Testis (tissue), 3 donors: ENCODE data around the gene MMP26. TPM values are rescaled to one million over a fixed set of nuclear protein-coding genes. Genes with fewer than 3 reads are reported as not detected.

ENCODE experiments used
- DNase-seq: peaks from one replicate; pipeline ENCODE4 v3.0.0-alpha.2; 2019
- H3K27ac ChIP-seq, 2 donors: fragments of 200-600 bp; sonication (generic); one replicate each; pipeline ENCODE4 v1.5.1; 2019
- H3K27me3 ChIP-seq: fragments of 200-600 bp; sonication (generic); one replicate; pipeline ENCODE4 v1.5.1; 2019
- H3K36me3 ChIP-seq: fragments of 200-600 bp; sonication (generic); one replicate; pipeline ENCODE4 v1.5.1; 2017; ENCODE audit warnings: low read depth; ENCODE audit errors: missing control alignments
- H3K4me1 ChIP-seq: fragments of 200-600 bp; sonication (generic); one replicate; pipeline ENCODE4 v1.5.1; 2019
- H3K4me3 ChIP-seq, 2 donors: fragments of 200-600 bp; sonication (generic); one replicate each; pipeline ENCODE4 v1.5.1; 2017 to 2019
- H3K9me3 ChIP-seq: fragments of 200-600 bp; sonication (generic); one replicate; pipeline ENCODE4 v1.5.1; 2017
- POLR2A ChIP-seq: fragments of 450-650 bp; IDR thresholded peaks from one replicate; pipeline ENCODE4 v1.6.1; 2017; ENCODE audit warnings: antibody characterized with exemption, mild to moderate bottlenecking, moderate library complexity
- whole genome bisulfite sequencing, 2 donors: methylation state at CpG; one replicate each; pipeline ENCODE4 v1.1.5; 2018; 5-methylcytosine and 5-hydroxymethylcytosine counted together
- intact Hi-C: fragments of 100-400 bp; cut with DNase I; formaldehyde crosslinking; loops from one replicate; pipeline ENCODE4 v1.15.1; 2023; ENCODE audit warnings: low total_unique reads
- polyA plus RNA-seq: library from polyadenylated mRNA; stranded (reverse); fragments of 350-450 nt; fragmentation: Illumina TruSeq; extraction: RNeasy Lipid Tissue Mini Kit (QIAGEN cat#74804); gene quantifications from one replicate; pipeline ENCODE4 v1.2.3, GENCODE V29; 2014; ENCODE audit warnings: low read depth, low replicate concordance; ENCODE audit not compliant: insufficient read depth
- total RNA-seq, 2 donors: library from RNA; depleted of rRNA; stranded (reverse); fragments of >200 nt; gene quantifications; one replicate each; pipeline ENCODE4 v1.2.3, GENCODE V29; 2016
- TF ChIP-seq, protein P1 (sequence below), 3 experiments: fragments of 450-650 bp in 2 of 3; fragments of 200-600 bp in 1 of 3; sonication (generic) in 1 of 3; IDR thresholded peaks; one replicate each; pipeline ENCODE4 v1.5.1; 2016 to 2019; ENCODE audit warnings: antibody characterized with exemption in 3 of 3, mild to moderate bottlenecking in 2 of 3, moderate library complexity in 1 of 3

Gene MMP26
- total and polyA plus RNA-seq, 3 donors from 2014 or later = 0.55 to 1.1 TPM; not detected in 1

DNA sequence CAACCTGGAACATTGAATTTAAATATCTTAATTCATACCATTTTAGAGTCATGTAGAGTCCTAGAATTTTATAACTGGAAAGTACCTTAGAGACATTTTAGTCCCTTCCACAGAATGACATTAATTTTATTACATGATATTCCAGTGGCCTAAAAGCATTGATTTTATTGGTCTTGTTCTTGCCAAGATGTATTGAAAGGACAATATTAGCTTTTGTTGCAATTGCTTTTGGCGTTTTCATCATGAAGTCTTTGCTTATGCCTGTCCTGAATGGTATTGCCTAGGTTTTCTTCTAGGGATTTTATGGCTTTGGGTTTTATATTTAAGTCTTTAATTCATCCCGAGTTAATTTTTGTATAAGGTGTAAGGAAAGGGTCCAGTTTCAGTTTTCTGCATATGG is 36.2 kb downstream of the MMP26 start:
- Histone ChIP-seq H3K4me1 (no peaks in the 10 kb centered on the region), H3K27ac (no peak overlapping the region), H3K36me3 (no peaks in the 10 kb centered on the region), H3K9me3 (no peaks in the 10 kb centered on the region), H3K27me3 (no peaks in the 10 kb centered on the region), H3K4me3 (no peak overlapping the region)
- WGBS, 2 donors = 86 to 96% methylated on average over 2 of the region's 2 CpGs
- TF ChIP-seq POLR2A = no peak
- TF ChIP-seq, protein P1, sequence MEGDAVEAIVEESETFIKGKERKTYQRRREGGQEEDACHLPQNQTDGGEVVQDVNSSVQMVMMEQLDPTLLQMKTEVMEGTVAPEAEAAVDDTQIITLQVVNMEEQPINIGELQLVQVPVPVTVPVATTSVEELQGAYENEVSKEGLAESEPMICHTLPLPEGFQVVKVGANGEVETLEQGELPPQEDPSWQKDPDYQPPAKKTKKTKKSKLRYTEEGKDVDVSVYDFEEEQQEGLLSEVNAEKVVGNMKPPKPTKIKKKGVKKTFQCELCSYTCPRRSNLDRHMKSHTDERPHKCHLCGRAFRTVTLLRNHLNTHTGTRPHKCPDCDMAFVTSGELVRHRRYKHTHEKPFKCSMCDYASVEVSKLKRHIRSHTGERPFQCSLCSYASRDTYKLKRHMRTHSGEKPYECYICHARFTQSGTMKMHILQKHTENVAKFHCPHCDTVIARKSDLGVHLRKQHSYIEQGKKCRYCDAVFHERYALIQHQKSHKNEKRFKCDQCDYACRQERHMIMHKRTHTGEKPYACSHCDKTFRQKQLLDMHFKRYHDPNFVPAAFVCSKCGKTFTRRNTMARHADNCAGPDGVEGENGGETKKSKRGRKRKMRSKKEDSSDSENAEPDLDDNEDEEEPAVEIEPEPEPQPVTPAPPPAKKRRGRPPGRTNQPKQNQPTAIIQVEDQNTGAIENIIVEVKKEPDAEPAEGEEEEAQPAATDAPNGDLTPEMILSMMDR (IDR thresholded peaks at IDR 0.05) = no peak
- intact Hi-C loops = no loop called here
- DNase-seq = no peak

DNA sequence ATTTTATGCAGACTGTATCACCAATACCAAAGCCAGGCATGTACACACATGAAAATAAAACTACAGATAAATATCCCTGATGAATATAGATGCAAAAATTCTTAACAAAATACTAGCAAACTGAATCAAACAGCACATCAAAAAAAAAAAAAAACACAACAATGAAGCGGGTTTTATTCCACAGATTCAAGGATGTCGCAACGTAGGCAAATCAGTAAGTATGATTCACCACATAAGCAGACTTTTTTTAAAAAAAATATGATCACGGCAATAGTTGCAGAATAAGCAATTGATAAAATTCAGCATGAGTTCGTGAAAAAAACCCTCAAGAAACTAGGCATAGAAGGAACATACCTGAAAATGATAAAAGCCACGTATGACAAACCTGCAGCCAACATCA is 43.9 kb downstream of the MMP26 start:
- WGBS, 2 donors = 85 to 90% methylated on average over 6 of the region's 6 CpGs
- Histone ChIP-seq H3K27me3 (no peaks in the 10 kb centered on the region), H3K36me3 (no peaks in the 10 kb centered on the region), H3K9me3 (no peaks in the 10 kb centered on the region), H3K4me1 (no peaks in the 10 kb centered on the region), H3K27ac (no peak overlapping the region), H3K4me3 (no peak overlapping the region)
- DNase-seq = no peak
- TF ChIP-seq POLR2A = no peak
- TF ChIP-seq, protein P1 (IDR thresholded peaks at IDR 0.05) = no peak
- intact Hi-C loops = no loop called here

DNA sequence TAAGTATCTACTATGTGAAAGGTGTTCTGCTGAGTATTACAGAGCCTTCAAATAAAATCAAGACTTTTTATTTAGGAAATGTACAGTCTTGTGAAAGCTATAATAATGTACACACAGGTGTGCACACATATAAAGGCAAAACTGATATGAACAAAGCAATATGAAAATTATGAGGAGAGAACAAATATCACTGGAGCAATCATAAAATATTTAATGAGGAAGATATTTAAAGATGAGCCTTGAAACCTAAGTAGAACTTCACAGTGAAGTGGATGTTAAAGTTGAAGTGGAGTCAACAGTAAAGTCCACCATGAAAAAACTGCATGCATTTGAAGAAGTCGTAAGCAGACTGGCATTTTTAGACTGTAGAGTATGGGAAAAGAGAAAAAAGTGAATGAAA is 46.6 kb downstream of the MMP26 start:
- intact Hi-C loops = no loop called here
- Histone ChIP-seq H3K27me3 (no peaks in the 10 kb centered on the region), H3K4me3 (no peak overlapping the region), H3K27ac (no peak overlapping the region), H3K36me3 (no peaks in the 10 kb centered on the region), H3K4me1 (no peaks in the 10 kb centered on the region), H3K9me3 (no peaks in the 10 kb centered on the region)
- 84 to 93% methylated on average over 1 of the region's 1 CpG for WGBS, 2 donors
- TF ChIP-seq, protein P1 (IDR thresholded peaks at IDR 0.05) = no peak
- no peak for TF ChIP-seq POLR2A
- DNase-seq = no peak

Other genes starting within 250 kb of the MMP26 start
- under 1 TPM; 0.43 to 0.47 TPM for gene OR52K1, start 222.1 kb upstream of the MMP26 start, total RNA-seq
- gene OR52K1, start 222.1 kb upstream of the MMP26 start, polyA plus RNA-seq = not detected
- gene OR52M1, start 159.6 kb upstream of the MMP26 start, total RNA-seq = not detected
- not detected for gene OR52M1, start 159.6 kb upstream of the MMP26 start, polyA plus RNA-seq
- under 1 TPM in 1 of 2 donors, not detected in 1; 0.31 TPM for gene OR52I2, start 123.0 kb upstream of the MMP26 start, total RNA-seq
- not detected for gene OR52I2, start 123.0 kb upstream of the MMP26 start, polyA plus RNA-seq
- not detected for gene OR52I1, start 110.7 kb upstream of the MMP26 start, total RNA-seq
- not detected for gene OR52I1, start 110.7 kb upstream of the MMP26 start, polyA plus RNA-seq
- gene TRIM68, start 96.6 kb upstream of the MMP26 start, total RNA-seq = 10 to 100 TPM; 20.5 to 20.8 TPM
- gene TRIM68, start 96.6 kb upstream of the MMP26 start, polyA plus RNA-seq = 16.4 TPM
- under 1 TPM in 1 of 2 donors, not detected in 1; 0.63 TPM for gene OR51D1, start 67.3 kb upstream of the MMP26 start, total RNA-seq
- not detected for gene OR51D1, start 67.3 kb upstream of the MMP26 start, polyA plus RNA-seq
- under 1 TPM; 0.31 to 0.55 TPM for gene OR51E1, start 60.8 kb upstream of the MMP26 start, total RNA-seq
- 0.59 TPM for gene OR51E1, start 60.8 kb upstream of the MMP26 start, polyA plus RNA-seq
- under 1 TPM in 1 of 2 donors, not detected in 1; 0.47 TPM for gene OR51E2, start 6.9 kb upstream of the MMP26 start, total RNA-seq
- 0.17 TPM for gene OR51E2, start 6.9 kb upstream of the MMP26 start, polyA plus RNA-seq
- not detected for gene OR51F1, start 65.2 kb downstream of the MMP26 start, total RNA-seq
- not detected for gene OR51F1, start 65.2 kb downstream of the MMP26 start, polyA plus RNA-seq
- not detected for gene OR52R1, start 99.6 kb downstream of the MMP26 start, total RNA-seq
- gene OR52R1, start 99.6 kb downstream of the MMP26 start, polyA plus RNA-seq = not detected
- not detected for gene OR51F2, start 116.5 kb downstream of the MMP26 start, total RNA-seq
- gene OR51F2, start 116.5 kb downstream of the MMP26 start, polyA plus RNA-seq = not detected
- under 1 TPM in 1 of 2 donors, not detected in 1; 0.31 TPM for gene OR51S1, start 144.4 kb downstream of the MMP26 start, total RNA-seq
- not detected for gene OR51S1, start 144.4 kb downstream of the MMP26 start, polyA plus RNA-seq
- not detected for gene OR51T1, start 177.1 kb downstream of the MMP26 start, total RNA-seq
- gene OR51T1, start 177.1 kb downstream of the MMP26 start, polyA plus RNA-seq = not detected
- gene OR51A7, start 199.0 kb downstream of the MMP26 start, total RNA-seq = under 1 TPM; 0.24 to 0.62 TPM
- not detected for gene OR51A7, start 199.0 kb downstream of the MMP26 start, polyA plus RNA-seq
- not detected for gene OR51G2, start 214.6 kb downstream of the MMP26 start, total RNA-seq
- gene OR51G2, start 214.6 kb downstream of the MMP26 start, polyA plus RNA-seq = not detected
- gene OR51G1, start 219.6 kb downstream of the MMP26 start, total RNA-seq = not detected
- gene OR51G1, start 219.6 kb downstream of the MMP26 start, polyA plus RNA-seq = not detected
- gene OR51A4, start 242.8 kb downstream of the MMP26 start, total RNA-seq = not detected
- not detected for gene OR51A4, start 242.8 kb downstream of the MMP26 start, polyA plus RNA-seq